CD4-positive, alpha-beta T cell treated with Interleukin-6 at 100 ng/mL for 8 hours (primary cell): ENCODE measurements around the gene CTNNA3.

Source experiments
- DNase-seq: peaks from one replicate; pipeline ENCODE4 v3.0.0-alpha.2; 2020; ENCODE audit warnings: mixed read lengths, low spot score

Gene CTNNA3

GRCh38 chr10:66292922-66293321 is 1403.1 kb downstream of the CTNNA3 start:
- no peak for DNase-seq

GRCh38 chr10:66292456-66292855 is 1403.5 kb downstream of the CTNNA3 start:
- no peak for DNase-seq

GRCh38 chr10:66291133-66291532 is 1404.9 kb downstream of the CTNNA3 start:
- no peak for DNase-seq

- no peak for DNase-seq
These were observed 1411.4 kb downstream of the CTNNA3 start for GRCh38 chr10:66284621-66285020.

- no peak for DNase-seq
These were observed 1412.0 kb downstream of the CTNNA3 start for GRCh38 chr10:66283874-66284464.

GRCh38 chr10:66283064-66283463 is 1412.9 kb downstream of the CTNNA3 start:
- DNase-seq, result no peak

GRCh38 chr10:66281327-66281726 is 1414.7 kb downstream of the CTNNA3 start:
- DNase-seq, result no peak

GRCh38 chr10:66277481-66277880 is 1418.5 kb downstream of the CTNNA3 start:
- DNase-seq, result no peak

GRCh38 chr10:66273966-66274519 is 1422.0 kb downstream of the CTNNA3 start:
- no peak for DNase-seq

- no peak for DNase-seq
These were observed 1430.6 kb downstream of the CTNNA3 start for GRCh38 chr10:66265398-66265797.

GRCh38 chr10:66259836-66260235 is 1436.2 kb downstream of the CTNNA3 start:
- no peak for DNase-seq

GRCh38 chr10:66258693-66259092 is 1437.3 kb downstream of the CTNNA3 start:
- no peak for DNase-seq

- DNase-seq, result no peak
These were observed 1438.2 kb downstream of the CTNNA3 start for GRCh38 chr10:66257801-66258200.

- no peak for DNase-seq
These were observed 1443.0 kb downstream of the CTNNA3 start for GRCh38 chr10:66252986-66253385.

- DNase-seq, result no peak
These were observed 1449.8 kb downstream of the CTNNA3 start for GRCh38 chr10:66246177-66246576.

GRCh38 chr10:66244953-66245352 is 1451.0 kb downstream of the CTNNA3 start:
- no peak for DNase-seq

- DNase-seq, result no peak
These were observed 1453.1 kb downstream of the CTNNA3 start for GRCh38 chr10:66242885-66243284.

GRCh38 chr10:66239062-66239461 is 1456.9 kb downstream of the CTNNA3 start:
- no peak for DNase-seq

- no peak for DNase-seq
These were observed 1457.7 kb downstream of the CTNNA3 start for GRCh38 chr10:66238343-66238742.

GRCh38 chr10:66234872-66235271 is 1461.1 kb downstream of the CTNNA3 start:
- no peak for DNase-seq

- no peak for DNase-seq
These were observed 1467.1 kb downstream of the CTNNA3 start for GRCh38 chr10:66228887-66229286.

GRCh38 chr10:66223656-66224055 is 1472.3 kb downstream of the CTNNA3 start:
- no peak for DNase-seq

GRCh38 chr10:66222462-66223046 is 1473.4 kb downstream of the CTNNA3 start:
- no peak for DNase-seq
